PC-3 (cell line): Measurements from ENCODE around the gene AGRN.

Source experiments
- CTCF ChIP-seq: fragments of 300-600 bp; sonication (generic); conservative IDR thresholded peaks from 2 replicates; pipeline ENCODE4 v1.5.1; 2017; ENCODE audit warnings: antibody characterized with exemption, low read depth, mild to moderate bottlenecking, low read length
- EZH2 ChIP-seq: fragments of 300-600 bp; sonication (generic); IDR thresholded peaks from one replicate; pipeline ENCODE4 v1.6.1; 2017; ENCODE audit warnings: antibody characterized with exemption, mild to moderate bottlenecking, low read length; ENCODE audit not compliant: unreplicated experiment
- EZH2phosphoT487 ChIP-seq: fragments of 300-600 bp; sonication (generic); IDR thresholded peaks from 2 replicates; pipeline ENCODE4 v1.6.1; 2018; ENCODE audit warnings: mild to moderate bottlenecking, antibody characterized with exemption, low read length, borderline replicate concordance

- TF ChIP-seq CTCF (no peak), EZH2phosphoT487 (no peak), EZH2 (no peak)
Observed at GRCh38 chr1:1041873-1042272, 22.0 kb downstream of the AGRN start.
